Kidney glomerular epithelial cell (primary cell): Measurements from ENCODE around the gene CDH19.

Experiments
- DNase-seq: peaks from one replicate; lab custom pipeline; 2025; lab: John Stamatoyannopoulos, UW

Gene CDH19

DNA sequence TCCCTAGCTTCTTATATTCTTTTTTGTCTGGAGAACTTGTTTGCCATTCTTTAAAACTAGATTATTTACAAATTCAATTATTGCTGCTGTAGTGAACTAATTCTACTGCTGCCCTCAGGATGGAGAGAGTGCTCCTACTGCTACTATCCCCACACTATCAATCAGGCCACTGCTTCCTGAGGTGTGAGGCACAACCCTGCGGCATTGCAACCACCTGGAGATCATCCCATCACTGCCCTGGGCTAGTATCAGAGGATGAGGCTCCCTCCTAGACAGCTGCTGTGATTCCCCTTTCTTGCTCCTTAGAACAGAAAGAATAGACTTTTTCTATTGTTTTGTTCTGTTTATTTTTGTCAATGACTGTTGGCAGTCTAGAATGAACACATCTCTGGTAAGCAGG lies 146.6 kb downstream of the CDH19 start:
- DNase-seq, result no peak
